Measurements from ENCODE around the gene SEMA3B. TPM values are rescaled to one million over a fixed set of nuclear protein-coding genes. Genes with fewer than 3 reads are reported as not detected.

SEMA3B gene
- total and polyA plus RNA-seq, 2 experiments from 2014 or later = 2.4 to 3.3 TPM

DNA sequence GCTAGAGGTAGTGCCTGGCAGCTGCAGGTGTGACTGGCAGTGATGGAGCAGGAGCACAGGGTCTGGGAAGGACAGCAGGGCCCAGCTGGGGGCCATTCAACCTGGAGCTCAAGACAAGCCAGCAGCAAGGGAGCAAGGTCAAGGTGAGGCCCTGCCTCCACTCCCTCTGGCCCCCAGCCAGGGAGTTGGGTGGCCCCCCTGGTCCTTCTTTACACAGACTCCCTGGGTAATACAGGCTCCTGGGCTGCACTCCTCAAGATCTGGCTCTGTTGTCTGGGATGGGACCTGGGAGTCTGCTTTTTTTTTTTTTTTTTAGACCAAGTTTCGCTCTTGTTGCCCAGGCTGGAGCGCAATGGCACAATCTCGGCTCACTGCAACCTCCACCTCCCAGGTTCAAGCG, 18.4 kb upstream of the SEMA3B start (continued):
- TF ChIP-seq, protein P1, sequence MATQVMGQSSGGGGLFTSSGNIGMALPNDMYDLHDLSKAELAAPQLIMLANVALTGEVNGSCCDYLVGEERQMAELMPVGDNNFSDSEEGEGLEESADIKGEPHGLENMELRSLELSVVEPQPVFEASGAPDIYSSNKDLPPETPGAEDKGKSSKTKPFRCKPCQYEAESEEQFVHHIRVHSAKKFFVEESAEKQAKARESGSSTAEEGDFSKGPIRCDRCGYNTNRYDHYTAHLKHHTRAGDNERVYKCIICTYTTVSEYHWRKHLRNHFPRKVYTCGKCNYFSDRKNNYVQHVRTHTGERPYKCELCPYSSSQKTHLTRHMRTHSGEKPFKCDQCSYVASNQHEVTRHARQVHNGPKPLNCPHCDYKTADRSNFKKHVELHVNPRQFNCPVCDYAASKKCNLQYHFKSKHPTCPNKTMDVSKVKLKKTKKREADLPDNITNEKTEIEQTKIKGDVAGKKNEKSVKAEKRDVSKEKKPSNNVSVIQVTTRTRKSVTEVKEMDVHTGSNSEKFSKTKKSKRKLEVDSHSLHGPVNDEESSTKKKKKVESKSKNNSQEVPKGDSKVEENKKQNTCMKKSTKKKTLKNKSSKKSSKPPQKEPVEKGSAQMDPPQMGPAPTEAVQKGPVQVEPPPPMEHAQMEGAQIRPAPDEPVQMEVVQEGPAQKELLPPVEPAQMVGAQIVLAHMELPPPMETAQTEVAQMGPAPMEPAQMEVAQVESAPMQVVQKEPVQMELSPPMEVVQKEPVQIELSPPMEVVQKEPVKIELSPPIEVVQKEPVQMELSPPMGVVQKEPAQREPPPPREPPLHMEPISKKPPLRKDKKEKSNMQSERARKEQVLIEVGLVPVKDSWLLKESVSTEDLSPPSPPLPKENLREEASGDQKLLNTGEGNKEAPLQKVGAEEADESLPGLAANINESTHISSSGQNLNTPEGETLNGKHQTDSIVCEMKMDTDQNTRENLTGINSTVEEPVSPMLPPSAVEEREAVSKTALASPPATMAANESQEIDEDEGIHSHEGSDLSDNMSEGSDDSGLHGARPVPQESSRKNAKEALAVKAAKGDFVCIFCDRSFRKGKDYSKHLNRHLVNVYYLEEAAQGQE (IDR thresholded peaks at IDR 0.05; ENCODE audit: unreplicated experiment) = no peak
- TF ChIP-seq, protein P2, sequence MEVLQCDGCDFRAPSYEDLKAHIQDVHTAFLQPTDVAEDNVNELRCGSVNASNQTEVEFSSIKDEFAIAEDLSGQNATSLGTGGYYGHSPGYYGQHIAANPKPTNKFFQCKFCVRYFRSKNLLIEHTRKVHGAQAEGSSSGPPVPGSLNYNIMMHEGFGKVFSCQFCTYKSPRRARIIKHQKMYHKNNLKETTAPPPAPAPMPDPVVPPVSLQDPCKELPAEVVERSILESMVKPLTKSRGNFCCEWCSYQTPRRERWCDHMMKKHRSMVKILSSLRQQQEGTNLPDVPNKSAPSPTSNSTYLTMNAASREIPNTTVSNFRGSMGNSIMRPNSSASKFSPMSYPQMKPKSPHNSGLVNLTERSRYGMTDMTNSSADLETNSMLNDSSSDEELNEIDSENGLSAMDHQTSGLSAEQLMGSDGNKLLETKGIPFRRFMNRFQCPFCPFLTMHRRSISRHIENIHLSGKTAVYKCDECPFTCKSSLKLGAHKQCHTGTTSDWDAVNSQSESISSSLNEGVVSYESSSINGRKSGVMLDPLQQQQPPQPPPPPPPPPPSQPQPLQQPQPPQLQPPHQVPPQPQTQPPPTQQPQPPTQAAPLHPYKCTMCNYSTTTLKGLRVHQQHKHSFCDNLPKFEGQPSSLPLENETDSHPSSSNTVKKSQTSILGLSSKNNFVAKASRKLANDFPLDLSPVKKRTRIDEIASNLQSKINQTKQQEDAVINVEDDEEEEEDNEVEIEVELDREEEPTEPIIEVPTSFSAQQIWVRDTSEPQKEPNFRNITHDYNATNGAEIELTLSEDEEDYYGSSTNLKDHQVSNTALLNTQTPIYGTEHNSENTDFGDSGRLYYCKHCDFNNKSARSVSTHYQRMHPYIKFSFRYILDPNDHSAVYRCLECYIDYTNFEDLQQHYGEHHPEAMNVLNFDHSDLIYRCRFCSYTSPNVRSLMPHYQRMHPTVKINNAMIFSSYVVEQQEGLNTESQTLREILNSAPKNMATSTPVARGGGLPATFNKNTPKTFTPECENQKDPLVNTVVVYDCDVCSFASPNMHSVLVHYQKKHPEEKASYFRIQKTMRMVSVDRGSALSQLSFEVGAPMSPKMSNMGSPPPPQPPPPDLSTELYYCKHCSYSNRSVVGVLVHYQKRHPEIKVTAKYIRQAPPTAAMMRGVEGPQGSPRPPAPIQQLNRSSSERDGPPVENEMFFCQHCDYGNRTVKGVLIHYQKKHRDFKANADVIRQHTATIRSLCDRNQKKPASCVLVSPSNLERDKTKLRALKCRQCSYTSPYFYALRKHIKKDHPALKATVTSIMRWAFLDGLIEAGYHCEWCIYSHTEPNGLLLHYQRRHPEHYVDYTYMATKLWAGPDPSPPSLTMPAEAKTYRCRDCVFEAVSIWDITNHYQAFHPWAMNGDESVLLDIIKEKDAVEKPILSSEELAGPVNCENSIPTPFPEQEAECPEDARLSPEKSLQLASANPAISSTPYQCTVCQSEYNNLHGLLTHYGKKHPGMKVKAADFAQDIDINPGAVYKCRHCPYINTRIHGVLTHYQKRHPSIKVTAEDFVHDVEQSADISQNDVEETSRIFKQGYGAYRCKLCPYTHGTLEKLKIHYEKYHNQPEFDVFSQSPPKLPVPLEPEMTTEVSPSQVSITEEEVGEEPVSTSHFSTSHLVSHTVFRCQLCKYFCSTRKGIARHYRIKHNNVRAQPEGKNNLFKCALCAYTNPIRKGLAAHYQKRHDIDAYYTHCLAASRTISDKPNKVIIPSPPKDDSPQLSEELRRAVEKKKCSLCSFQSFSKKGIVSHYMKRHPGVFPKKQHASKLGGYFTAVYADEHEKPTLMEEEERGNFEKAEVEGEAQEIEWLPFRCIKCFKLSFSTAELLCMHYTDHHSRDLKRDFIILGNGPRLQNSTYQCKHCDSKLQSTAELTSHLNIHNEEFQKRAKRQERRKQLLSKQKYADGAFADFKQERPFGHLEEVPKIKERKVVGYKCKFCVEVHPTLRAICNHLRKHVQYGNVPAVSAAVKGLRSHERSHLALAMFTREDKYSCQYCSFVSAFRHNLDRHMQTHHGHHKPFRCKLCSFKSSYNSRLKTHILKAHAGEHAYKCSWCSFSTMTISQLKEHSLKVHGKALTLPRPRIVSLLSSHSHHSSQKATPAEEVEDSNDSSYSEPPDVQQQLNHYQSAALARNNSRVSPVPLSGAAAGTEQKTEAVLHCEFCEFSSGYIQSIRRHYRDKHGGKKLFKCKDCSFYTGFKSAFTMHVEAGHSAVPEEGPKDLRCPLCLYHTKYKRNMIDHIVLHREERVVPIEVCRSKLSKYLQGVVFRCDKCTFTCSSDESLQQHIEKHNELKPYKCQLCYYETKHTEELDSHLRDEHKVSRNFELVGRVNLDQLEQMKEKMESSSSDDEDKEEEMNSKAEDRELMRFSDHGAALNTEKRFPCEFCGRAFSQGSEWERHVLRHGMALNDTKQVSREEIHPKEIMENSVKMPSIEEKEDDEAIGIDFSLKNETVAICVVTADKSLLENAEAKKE (CRISPR knock-in tag; IDR thresholded peaks at IDR 0.05) = no peak

GRCh38 chr3:50251220-50251619, 17.7 kb upstream of the SEMA3B start:
- DNase-seq (ENCODE audit: low spot score) (no peak), ATAC-seq (no peak)
- Mint-ChIP-seq H3K9me3 (no peaks in the 10 kb centered on the region; the same call in 2 of the 3 replicates), H3K27ac (no peak overlapping the region), H3K4me1 (peaks cover 28% of the 10 kb centered on the region), H3K36me3 (ENCODE audit: low read depth) (peaks cover 25% of the 10 kb centered on the region), H3K4me3 (no peak overlapping the region; the same call in 2 of the 3 replicates), H3K27me3 (ENCODE audit: insufficient read depth, low read depth, poor library complexity) (peaks cover 5% of the 10 kb centered on the region)
- H3K79me2 ChIP-seq (replicated peaks; ENCODE audit: insufficient read depth) = peaks cover 47% of the 10 kb centered on the region
- H3K4me2 ChIP-seq = no peak overlapping the region
- peaks cover 6% of the 10 kb centered on the region for H3F3A ChIP-seq (replicated peaks; ENCODE audit: low read depth)
- H3K27me3 ChIP-seq (ENCODE audit: insufficient read depth) = no peaks in the 10 kb centered on the region
- H4K20me1 ChIP-seq (replicated peaks; ENCODE audit: insufficient read depth) = peaks cover 42% of the 10 kb centered on the region
- H3K4me1 ChIP-seq (ENCODE audit: insufficient read depth) = peaks cover 13% of the 10 kb centered on the region
- H3K36me3 ChIP-seq (ENCODE audit: insufficient read depth) = peaks cover 2% of the 10 kb centered on the region; the same call in 1 of the 2 replicates
- no peaks in the 10 kb centered on the region for H3K9me2 ChIP-seq (ENCODE audit: insufficient read depth)
- H2AFZ ChIP-seq = no peak overlapping the region
- no peak overlapping the region for H3K4me3 ChIP-seq
- H3K27ac ChIP-seq (ENCODE audit: low read depth) = no peak overlapping the region
- TF ChIP-seq ETS1 (IDR thresholded peaks at IDR 0.05) (no peak), ZNF331 (CRISPR knock-in tag; IDR thresholded peaks at IDR 0.05; ENCODE audit: low read depth) (no peak), JUNB (IDR thresholded peaks at IDR 0.05; ENCODE audit: unreplicated experiment) (no peak), CREB1 (CRISPR knock-in tag; IDR thresholded peaks at IDR 0.05; ENCODE audit: low read depth) (no peak), ZNF114 (CRISPR knock-in tag; IDR thresholded peaks at IDR 0.05) (no peak)
- TF ChIP-seq, protein P1 (IDR thresholded peaks at IDR 0.05; ENCODE audit: unreplicated experiment) = no peak
